ENCODE measurements around the gene ZNF701.

GRCh38 chr19:52527956-52528351, 42.1 kb upstream of the ZNF701 start:
- no peak for TF ChIP-seq CTCF (conservative IDR thresholded peaks at IDR 0.05 in 1 of 2, IDR thresholded peaks at IDR 0.05 in 1 of 2; ENCODE audit: low read depth in 1 of 2, low read length in 2 of 2)
- no peak for TF ChIP-seq EZH2 (IDR thresholded peaks at IDR 0.05; ENCODE audit: low read length, missing control alignments)

All from fibroblast of lung (primary cell).